ENCODE data around the gene IQCF5.
"Not testable (repeated sequence)": the region's sequence is repeated elsewhere in the genome, so short reads cannot be mapped to it uniquely, and the experiment has no call there.

Gene IQCF5

DNA sequence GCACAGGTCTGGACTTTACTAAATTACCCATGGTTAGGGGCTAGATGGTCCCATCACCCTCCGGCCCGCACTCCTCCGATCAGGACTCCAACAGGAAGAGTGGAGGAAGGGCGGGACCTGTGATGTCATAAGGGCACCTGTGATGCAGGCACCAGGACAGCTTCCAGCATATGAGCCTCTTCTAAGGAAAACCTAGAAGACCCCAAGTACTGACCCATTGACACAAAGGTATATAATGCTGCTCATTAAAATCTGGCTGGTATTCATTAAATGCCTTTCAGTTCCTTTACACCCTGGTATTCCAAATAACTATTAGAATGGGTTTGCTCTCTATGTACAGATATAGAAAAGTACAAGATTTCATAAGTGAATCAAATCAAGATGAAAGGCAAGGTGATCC is at the start of gene IQCF5:
IQCF5 (minus strand) TSS at position 101 of the 400 bp plus-strand sequence; CDS start at position 31, 70 bp downstream.
- no peak for DNase-seq

DNA sequence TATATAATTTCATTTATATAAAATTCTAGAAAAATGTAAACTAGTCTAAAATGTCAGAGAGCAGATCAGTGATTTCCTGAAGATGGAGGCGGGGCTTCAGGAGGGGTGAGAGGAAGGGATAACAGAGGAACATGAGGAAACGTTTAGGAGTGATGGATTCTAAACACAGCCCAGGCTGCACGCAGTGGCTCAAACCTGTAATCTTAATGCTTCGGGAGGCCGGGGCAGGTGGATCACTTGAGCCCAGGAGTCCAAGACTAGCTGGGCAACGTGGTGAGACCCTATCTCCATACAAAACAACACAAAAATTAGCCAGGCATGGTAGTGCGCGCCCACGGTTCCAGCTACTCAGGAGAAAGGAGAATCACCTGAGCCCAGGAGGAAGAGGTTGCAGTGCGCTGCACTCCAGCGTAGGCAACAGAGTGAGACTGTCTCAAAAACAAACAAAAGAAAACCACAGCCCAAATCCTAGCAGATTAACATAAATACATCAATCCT is 45.7 kb upstream of the IQCF5 start:
- DNase-seq, result no peak

DNA sequence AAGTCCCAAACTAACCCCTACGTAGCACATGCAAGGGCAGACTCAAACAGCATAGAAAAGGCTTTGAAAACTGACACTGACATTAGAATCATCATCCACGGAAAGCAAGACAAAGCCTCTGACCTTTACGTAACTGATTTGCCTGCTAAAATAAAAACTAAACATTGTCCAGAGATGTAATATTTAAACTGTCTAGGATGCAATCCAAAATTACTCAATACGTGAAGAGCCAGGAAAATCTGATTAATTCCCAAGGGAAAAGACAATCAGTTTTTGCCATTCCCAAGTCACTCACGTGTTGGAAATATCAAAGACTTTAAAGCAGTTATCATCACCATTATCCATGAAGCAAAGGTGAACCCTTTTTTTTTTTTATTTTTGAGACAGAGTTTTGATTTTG is 41.0 kb upstream of the IQCF5 start:
- no peak for DNase-seq

DNA sequence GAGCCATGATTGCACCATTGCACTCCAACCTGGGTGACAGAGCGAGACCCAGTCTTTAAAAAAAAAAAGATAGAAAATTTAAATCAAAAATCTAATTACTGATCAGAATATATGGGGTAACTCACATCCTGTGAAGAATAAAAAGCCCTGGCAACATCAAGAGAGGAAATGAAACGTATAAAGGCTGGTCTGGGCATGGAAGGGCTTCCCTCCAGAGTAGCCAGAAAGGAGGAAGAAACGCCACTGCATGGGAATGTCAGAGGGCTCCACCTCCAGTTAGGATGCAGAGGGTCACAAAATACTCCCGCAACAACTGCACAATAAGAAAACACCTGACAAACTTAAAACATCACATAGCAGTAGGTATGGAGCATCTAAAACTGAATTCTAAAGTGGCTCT is 32.6 kb upstream of the IQCF5 start:
- DNase-seq, result no peak

DNA sequence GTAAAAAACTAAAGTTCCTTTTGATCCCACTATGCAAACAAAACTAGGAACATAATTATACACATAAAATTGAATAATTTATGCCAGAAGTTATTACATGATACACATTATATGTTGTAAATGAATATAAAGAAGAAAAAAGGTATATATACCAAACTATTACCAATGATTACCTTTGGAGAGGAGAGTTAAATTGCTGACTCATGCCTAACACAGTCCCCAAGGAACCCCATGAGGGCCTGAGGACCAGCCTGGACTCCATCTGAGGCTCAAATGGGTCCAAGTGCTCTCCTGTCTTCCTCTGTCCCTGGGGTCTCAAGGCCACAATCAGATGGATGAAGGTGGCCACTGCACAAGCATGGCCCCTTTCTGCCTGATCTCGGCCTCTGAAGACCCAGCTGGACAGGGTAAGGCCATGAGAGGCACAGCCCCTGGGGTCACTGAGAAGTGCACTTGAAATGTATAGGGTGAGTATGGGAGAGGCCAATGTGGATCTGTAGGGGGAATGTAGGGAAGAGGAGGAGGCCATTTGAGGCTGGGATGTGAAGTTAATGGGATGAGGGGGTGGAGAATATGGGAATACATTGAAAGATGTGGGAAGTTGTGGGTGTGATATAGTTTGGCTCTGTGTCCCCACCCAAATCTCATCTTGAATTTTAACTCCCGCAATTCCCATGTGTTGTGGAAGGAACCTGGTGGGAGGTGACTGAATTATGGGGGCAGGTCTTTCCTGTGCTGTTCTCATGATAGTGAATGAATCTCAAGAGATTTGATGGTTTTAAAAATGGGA is 28.8 kb upstream of the IQCF5 start:
- no peak for DNase-seq

DNA sequence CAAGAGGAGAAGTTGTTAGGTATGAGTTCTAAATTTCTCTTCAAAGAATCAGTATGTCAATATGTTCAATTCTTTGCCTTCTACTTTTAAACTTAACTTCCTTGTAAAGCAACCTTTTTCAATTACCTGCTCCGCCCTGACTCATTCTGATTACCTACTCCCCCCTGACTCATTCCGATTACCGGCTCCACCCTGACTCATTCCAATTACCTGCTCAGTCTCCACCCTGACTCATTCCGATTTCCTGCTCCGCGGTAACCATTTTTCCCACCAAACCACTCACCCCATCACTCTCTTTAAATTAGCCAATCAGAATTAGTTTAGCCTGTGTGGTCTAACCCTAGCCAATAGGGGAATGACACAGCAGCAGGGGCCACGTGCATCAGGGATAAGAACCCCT is 27.0 kb upstream of the IQCF5 start:
- not testable (repeated sequence) for DNase-seq

DNA sequence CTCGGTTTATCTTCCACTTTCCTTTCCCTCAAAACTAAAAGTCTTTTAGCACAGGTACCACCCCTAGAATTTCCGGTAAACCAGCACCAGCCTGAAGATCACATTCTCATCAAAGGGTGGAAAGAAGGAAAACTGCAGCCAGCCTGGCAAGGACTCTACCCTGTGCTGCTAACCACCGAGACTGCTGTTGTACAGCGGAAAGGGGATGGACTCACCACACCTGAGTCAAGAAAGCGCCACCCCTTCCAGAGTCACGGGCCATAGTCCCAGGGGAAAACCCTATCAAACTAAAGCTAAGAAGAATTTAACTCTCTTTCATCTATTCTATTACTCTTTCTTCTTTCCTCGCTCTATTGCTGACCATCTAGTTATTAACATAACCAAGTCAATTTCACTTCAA is 24.6 kb upstream of the IQCF5 start:
- DNase-seq, result not testable (repeated sequence)

DNA sequence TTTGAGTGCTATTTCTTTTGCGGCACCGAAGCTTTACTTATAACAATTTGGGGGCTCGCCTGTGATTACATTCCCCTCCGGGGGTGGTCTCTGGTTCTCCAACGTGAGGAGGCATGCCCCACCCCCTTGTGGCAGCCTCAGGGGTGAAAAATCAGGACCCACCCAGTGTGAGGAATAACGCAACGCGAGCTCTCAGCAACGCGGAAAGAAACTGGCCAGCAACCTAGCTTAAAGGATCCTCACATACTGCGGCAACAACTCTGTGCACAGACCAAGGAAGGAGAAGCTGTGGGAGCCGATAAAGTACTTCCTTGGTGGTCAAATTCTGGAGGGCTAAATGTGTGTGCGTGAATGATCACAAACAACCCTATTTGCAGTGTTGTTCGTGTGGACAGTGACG is 22.0 kb upstream of the IQCF5 start:
- no peak for DNase-seq

DNA sequence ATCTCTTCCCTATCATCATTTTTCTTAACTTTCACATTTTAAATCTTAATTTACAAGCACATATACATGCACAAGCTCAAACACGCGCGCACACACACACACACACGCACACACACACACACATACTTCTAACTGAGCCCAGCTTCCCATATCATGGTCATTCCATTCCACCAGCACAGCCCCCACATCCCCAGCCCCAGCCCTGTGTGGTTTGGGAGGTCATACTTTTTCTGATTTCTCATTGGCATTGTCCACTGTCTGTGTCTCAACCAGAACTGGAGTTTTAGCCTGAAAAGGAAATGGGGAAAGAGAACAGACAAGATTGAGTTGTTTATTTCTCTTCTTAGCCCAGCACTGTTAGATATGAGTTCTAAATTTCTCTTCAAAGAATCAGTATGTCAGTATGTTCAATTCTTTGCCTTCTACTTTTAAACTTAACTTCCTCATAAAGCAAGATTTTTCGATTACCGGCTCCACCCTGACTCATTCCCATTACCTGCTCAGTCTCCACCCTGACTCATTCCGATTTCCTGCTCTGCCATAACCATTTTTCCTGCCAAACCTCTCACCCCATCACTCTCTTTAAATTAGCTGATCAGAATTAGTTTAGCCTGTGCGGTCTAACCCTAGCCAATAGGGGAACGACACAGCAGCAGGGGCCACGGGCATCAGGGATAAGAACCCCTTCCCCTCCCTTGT is 21.4 kb upstream of the IQCF5 start:
- DNase-seq, result no peak

DNA sequence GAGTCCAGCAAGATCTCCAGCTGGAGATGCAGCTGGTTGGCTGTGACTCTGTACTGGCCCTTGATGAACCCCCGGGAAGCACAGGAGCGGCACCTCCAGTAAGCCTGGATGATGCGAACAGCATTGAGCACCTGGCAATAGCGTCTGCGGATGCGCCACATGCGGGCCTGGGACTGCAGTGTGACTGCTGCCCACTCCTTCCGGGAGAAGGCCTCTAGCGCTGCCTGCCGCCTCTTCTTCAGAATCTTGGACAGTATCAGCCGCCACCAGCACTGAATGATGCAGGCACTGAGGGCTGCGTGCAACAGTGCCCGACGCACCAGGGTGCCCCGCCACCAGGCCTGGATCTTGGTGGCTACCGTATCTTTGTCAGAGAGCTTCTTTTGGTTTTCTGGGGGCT is 19.5 kb upstream of the IQCF5 start:
- DNase-seq, result no peak

DNA sequence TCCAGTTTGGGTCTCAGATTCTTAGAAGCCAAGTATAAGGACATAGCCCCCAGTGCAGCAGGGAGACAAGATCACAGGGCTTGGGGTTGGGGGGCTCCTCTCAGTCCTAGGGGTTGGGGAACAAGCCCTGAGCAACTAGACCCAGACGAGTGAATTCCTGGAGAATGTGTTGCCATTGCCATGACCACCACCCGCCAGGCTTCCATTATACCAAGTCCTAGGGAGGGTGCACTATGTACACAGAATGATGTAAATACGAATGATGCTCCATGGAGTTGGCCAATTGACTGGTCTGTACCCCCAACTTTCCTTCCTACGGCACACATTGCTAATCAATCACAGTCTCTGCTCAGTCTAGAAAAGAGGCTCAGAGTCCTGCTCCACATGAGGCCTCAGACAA is 19.0 kb upstream of the IQCF5 start:
- no peak for DNase-seq

DNA sequence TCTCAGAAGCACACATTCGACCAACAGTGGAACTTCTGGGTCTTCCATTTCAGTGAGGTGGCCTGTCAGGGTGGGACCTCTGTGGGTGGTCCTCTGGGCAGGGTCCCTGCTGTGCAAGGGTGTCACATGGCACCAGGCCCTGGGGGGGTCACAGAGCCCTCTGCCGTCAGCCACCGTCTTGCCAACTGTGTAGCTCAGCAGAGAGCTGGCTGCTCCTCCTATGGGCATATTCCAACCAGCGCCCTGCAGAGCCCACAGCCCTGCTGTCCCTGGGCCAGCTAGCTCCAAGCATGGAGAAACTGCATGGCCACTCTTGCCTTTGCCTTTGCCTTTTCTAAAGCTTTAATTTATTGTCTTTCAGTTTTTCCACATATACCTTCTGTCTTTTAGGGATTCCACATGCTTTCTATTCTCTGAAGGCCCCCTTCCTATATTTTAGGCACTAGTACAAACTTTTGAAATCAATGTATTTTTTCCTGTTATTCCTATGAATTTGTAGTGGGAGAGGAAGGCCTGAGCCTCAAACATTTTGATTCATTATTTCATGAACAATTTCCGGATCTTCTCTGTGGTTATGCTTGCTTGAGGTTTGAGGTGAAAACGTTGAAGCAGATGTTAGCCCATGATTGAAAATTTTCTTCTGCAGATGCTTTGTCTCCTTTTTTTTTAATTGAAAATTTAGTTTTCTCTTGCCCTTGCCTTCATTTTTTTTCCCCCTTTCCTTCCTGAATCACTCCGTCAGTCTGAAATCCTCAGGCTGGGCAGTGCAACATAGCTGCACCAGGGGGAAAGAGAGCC is 16.0 kb upstream of the IQCF5 start:
- no peak for DNase-seq

DNA sequence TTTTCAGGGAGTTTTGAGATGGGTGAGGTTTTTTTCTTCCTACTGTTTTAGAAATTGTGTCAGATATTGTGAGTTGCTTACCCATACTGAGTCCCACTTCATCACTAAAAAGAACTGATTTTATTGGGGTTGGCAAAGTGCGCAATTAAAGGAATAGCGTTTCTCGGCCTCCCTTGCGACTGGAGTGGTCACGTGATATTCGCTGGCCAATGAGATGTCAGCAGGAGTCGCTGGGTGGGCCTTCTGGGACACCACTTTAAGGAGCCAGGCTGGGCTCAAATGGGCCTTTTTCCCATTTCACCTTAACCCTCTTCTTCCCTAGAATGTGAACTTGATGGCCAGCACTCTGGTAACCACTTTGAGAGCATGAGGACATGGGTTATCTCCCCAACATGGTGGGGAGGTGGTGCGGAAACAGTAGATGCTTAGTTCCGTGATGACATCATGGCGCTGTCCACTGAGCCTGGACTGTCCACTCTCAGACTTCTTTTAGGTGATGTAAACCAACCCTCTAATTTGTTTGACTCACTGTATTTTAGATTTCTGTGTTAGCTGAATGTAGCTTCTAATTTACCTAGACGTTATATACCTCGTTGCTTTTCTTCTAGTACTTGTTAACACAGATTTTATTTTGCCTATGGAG is 13.2 kb upstream of the IQCF5 start:
- DNase-seq, result no peak

DNA sequence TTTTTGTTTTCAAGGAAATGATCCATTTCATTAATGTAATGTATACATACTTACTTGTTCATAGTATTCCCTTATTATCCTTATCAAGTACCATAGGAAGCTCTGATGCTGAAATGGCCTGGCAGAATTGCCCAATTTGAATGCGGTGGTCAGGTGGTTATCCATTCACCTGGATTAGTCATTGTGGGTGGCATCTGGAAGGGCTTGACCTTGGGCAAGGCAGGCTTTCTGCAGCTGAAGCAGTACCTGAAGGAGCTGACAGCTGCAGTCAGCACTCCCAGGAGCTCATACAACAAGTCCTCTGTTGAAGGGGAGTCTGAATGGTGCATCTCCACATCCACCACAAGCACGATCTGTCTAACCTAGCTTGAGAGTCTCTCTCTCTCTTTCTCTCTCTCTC is 12.2 kb upstream of the IQCF5 start:
- DNase-seq, result no peak

DNA sequence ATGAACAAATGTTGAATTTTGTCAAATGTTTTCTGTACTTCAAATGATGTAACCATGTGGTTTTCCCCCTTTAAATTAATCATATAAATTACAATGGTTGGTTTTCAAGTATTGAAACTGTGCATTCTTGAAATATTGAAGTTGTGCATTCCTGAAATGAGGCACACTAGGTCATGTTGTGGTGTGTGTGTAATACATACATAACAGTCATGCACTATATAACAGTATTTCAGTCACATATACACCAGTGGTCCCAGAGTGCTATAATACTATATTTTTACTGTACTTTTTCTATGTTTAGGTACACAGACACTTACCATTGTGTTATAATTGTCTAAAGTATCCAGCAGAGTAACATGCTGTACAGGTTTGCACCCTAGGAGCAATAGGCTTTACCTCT is 11.0 kb upstream of the IQCF5 start:
- no peak for DNase-seq

DNA sequence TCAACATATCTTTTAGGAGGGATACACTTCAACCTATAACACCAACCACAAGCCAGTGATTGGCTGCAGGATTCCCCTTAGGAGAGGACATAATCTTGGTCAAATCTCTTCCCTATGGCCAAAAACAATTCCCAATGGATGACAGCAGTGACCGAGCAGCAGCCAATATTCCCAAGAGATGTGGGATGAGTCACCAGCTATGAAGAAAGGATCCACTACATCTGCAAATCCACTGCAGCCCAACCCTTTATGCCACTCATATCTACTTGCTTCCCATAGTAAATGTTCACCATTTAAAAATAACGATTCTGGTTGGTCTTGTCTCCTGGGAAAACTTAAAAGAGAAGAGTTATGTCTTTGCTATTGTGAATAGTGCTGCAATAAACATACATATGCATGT is 4.5 kb upstream of the IQCF5 start:
- no peak for DNase-seq

DNA sequence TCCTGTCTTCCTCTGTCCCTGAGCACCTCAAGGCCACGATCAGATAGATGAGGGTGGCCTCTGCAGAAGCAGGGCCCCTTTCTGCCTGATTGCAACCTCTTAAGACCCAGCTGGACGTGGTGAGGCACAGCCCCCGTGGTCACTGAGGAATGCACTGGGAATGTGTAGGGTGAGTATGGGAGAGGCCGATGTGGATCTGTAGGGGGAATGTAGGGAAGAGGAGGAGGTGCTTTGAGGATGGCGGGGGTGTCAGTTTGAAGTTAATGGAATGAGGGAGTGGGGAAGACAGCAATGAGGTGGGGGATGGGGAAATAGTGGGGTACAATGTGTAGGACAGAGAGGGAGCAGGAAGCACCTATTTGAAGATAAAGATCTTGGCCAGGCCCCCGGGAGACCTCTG is 785 bp upstream of the IQCF5 start:
- DNase-seq, result no peak

DNA sequence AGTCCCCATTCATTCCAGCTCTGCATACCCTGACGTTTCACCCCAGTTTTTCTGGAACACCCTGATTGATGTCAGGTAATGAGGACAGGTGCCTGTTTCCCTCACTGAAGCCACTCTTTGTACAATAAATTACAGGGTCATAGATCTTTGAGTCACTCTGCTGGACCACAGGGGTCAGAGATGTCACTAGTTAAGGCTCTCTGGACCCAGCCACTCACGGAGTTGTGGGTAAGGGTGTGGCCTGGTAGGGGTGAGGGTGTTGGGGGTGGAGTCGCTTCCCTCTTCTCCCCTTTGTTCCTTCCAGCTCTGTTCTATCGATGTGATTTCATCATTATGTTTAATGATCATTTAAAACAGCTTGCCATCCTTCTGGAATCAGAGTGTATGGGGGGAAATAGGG is 512 bp downstream of the IQCF5 start:
- DNase-seq, result no peak

DNA sequence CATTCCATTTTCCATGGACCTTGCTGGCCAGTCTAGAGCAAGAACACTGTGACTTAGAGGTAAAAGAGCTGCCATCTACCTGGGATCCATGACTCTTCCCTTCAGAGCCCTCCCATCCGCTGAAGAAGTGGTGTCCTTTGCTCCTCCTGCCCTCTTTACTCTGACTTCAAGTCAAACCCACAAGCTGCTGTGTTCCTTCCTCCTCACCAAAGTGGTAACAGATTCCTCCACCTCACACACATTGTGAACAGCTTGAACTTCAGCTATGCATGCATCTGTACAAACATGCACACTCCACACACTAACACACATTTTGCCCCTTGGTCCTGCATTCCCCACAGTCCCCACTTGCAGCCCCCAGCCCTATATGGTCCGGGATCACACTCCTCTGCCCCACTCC is 990 bp downstream of the IQCF5 start:
- no peak for DNase-seq

DNA sequence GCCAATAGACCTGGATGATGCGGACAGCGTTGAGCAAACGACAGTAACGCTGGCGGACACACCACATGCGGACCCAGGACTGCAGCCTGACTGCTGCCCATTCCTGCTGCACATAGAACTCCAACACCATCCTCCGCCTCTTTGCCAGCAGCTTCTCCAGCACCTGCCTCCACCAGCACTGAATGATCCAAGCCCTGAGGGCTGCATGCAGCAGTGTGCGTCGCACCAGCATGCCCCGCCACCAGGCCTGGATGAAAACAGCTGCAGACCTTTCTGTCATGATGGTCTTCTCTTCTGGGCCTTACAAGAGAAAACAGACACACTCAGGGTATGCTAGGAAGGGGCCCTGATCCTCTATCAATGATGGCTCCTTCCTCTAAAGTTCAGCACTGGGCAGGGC is 1.5 kb downstream of the IQCF5 start:
- DNase-seq, result no peak

DNA sequence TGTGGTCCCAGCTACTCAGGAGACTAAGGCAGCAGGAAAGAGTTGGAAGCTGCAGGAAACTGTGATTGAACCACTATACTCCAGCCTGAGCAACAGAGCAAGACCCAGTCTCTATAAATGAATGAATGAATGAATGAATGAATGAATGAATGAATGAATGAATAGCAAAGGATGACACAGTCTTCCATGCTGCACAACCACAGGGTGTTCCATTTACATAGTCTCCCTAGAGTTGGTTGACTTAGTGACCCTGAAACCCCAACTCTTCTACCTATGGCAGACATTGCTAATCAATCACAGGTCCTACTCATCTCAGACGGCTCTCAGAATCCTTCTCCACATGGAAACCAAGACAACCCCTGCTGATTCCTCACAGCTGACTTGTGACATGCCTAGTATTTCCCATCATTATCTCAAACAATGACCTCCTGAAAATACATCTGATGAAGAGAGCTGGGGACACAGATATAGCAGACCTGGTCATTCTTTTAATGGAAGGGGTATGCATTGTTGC is 2.1 kb downstream of the IQCF5 start:
- no peak for DNase-seq

DNA sequence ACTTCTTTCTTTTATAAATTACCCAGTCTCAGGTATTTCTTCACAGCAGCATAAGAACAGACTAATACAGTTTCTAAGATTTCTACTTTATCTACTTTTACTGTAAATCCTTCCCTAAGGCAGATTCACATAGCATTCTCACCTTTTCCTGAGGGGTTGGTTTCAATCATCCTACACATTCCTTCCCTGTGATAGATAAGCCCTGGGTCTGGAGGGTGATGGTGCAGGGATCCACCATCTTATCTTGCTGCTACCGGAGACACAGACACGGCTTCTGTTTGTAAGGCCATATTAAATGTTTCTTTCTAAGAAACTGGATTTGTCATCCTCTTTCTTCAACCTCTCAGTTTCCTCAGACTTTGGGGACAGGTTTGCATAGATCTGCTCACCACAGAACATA is 6.1 kb downstream of the IQCF5 start:
- DNase-seq, result no peak

DNA sequence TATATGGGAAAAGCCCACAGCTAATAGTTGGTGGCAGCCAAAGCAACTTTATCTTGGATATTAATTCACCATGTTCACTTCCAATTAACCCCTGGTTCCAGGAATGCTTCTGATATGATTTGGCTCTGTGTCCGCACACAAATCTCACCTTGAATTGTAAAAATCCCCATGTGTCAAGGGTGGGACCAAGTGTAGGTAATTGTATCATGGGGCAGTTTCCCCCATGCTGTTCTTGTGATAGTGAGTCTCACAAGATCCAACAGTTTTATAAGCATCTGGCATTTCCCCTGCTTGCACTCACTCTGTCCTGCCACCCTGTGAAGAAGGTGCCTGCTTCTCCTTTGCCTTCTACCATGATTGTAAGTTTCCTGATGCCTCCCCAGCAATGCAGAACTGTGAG is 6.5 kb downstream of the IQCF5 start:
- not testable (repeated sequence) for DNase-seq
